Right ventricle myocardium superior (tissue), 1 donor: Measurements from ENCODE around the gene HOXC13. TPM values are rescaled to one million over a fixed set of nuclear protein-coding genes. Genes with fewer than 3 reads are reported as not detected.

ENCODE experiments used
- ATAC-seq: fragments of 200-7000 bp; cut with Tn5 transposase; one replicate; pipeline ENCODE4 v1.9.1; 2020; ENCODE audit warnings: mild to moderate bottlenecking; ENCODE audit not compliant: poor library complexity
- DNase-seq: peaks from one replicate; pipeline ENCODE4 v3.0.0-alpha.2; 2020
- intact Hi-C: fragments of 100-400 bp; cut with DNase I; formaldehyde crosslinking; loops from one replicate; pipeline ENCODE4 v1.11.2; 2022
- total RNA-seq: library from RNA; stranded (reverse); fragmentation: NEBNext Ultra II Directional; extraction: Animal tissue kit (Norgen Biotek cat#: 25700); gene quantifications from one replicate; pipeline ENCODE4 v1.2.1, GENCODE V29; 2021
- donor health status: DM: no; HTN: yes; CAD: no; lungs with severe emphysema.

The HOXC13 gene
- total RNA-seq, 1 donor from 2014 or later: not detected

DNA sequence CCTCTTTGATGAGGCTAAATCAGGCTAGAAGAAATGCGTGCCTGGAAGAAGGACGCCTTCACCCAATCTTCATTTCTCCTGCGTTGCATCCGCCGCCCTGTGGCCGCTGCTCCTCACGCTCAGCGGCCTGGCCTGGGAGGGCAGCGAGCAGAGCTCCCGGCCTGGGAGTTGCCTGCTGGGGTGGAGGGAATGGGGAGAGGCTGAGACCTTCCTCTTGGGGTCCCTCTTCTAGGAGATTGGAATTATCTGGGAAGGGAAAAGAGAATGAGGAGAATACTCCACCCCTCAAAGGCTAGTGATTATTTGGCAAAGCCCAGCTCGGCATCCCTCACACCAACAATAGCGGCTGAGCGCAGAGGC is 13.7 kb downstream of the HOXC13 start:
- intact Hi-C loops: no loop called here
- ATAC-seq (no peak), DNase-seq (no peak)

DNA sequence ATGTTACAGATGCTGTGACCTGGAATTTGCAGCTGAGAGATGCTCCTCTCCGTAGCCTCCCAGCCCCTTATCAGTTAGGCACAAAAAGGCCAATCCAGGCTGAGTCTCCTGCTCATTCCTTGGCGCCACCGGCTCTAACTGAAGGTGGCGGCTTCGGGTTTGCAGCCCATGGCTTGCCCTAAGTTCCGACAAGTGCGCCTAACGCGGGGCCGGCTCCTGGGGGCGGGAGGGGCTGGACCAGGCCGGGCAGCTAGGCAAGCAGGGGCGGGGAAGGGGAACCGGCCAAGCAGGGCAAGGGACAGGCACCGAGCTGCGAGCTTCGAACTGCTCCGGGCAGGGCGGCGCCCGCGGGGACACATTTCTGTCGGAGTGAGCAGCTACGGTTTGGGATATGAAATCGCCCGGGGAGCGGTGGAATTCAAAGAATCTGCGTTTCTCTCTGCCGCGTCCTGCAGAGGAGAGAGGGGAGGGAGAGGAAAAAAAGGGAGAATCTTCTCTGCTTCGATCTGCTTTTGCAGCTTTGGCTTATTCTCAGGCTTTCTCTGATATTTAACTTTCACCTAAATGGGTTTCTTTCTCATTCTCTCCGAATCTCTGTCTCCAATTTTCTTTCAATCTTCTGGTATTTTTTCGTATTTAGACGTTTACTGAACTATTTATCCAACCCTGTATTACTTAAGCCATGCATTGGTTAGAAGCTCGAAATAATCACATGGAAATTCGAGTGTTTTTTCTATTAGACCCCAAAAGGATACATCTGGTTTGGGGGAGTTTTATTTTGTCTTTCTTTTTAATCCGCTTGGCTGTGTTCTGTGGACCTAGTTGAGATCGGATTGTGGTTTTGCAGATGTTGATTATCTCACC is 14.5 kb downstream of the HOXC13 start:
- intact Hi-C loops: no loop called here
- ATAC-seq (no peak), DNase-seq (no peak)

DNA sequence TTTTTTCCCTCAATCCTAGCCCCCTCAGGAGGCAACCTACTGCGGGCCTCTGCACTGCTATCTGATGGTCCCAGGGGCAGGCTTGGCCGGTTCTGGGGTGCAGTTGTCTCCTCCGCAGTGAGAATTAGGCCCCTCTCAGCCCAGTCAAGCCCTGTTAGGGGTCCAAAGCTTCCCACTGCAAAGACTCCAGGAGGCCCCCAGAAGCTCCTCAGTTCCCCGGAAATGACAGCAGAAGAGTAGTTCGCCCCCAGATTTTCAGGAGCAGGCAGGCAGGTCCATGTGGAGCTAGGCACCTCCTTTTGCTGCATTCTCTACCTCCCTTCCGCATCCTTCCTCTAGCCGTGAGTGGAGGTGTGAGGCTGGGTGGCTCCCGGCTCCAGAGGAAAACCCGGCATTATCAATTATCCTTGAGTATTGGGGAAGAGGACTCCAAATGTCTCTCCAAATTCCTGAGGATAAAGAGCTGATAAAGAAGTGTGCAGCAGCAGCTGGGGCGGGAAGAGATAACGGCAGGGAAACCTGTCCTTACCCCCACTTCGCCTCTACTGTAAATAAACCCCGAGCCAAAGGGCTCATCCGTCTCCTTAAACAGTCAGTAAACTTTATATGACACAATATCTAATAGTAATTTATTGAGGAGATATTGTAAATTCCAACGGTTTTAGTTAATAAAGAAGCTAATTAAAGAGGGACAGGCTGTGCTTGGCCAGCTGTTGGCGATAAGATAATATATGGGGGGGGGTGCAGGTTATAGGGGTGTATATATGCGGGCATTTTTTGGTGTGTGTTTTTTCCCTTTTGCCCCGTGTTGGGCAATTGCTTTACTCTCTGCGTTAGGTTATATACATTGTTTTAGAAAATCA is 15.4 kb downstream of the HOXC13 start:
- intact Hi-C loops: no loop called here
- DNase-seq (no peak), ATAC-seq (no peak)

DNA sequence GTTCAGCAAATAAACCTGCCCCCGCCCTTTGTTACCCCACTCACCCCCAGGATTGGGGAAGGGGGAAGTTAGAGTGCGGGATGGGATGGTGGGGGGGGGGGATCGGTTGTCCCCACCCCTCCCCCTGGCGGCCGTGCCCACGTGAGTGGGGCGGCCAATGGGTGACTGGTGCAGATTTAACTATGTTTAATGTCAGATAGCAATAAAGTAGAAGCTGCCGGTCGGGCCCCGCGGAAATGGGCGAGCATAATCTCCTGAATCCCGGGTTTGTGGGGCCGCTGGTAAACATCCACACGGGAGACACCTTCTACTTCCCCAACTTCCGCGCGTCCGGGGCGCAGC is 16.0 kb downstream of the HOXC13 start, which contains the start of gene HOXC12:
Gene HOXC12 (plus strand): TSS at position 210 of the 342 bp plus-strand sequence. CDS start 27 bp downstream, at position 237.
- no peak for ATAC-seq
- intact Hi-C loops: no loop called here

DNA sequence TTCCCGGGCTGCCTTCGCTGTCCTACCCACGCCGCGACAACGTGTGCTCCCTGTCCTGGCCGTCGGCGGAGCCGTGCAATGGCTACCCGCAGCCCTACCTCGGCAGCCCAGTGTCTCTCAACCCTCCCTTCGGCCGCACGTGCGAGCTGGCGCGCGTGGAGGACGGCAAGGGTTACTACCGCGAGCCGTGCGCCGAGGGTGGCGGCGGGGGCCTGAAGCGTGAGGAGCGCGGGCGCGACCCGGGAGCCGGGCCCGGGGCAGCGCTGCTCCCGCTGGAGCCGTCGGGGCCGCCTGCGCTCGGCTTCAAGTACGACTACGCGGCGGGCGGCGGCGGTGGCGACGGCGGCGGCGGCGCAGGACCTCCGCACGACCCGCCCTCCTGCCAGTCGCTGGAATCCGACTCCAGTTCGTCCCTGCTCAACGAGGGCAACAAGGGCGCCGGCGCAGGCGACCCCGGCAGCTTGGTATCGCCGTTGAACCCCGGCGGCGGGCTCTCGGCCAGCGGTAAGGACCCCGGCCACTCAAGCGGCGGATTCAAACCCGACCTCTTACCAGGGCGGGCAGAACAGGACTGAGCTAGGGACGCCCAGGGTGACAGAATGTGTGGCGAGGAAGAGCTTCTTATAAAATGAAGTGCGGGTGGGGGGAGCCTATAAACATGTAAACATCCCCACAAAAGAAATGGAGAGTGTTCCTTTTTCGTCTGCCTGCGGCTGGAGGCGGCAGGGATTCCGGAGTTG is 16.6 kb downstream of the HOXC13 start:
- intact Hi-C loops: no loop called here
- no peak for DNase-seq
- no peak for ATAC-seq

More for the DNA sequence above, 16.0 kb downstream of the HOXC13 start, which contains the start of gene HOXC12:
- DNase-seq: no peak

DNA sequence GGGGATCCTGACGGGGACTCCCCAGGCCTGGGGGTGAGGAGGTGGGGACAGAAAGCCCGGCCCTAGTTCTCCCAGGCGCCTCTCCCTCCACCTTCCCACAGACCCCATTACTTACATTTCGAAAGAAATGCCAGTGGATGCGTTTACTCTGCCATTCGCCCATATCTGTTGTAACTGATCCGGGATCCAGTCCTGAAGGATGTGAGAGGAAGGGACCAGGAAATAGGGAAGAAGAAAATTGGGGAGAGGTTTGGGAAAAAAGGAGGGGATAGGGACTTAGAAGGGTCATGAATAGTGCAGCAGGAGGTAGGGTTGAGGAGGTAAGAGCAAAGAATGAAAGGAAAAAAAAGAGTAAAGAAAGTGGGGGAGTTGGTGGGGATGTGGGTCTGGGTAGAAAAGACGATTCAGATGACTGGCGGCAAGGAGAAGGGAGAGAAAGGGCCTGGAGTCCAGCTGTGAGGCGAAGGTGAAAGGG is 17.2 kb downstream of the HOXC13 start:
- DNase-seq: no peak
- ATAC-seq: no peak
- intact Hi-C loops: no loop called here

DNA sequence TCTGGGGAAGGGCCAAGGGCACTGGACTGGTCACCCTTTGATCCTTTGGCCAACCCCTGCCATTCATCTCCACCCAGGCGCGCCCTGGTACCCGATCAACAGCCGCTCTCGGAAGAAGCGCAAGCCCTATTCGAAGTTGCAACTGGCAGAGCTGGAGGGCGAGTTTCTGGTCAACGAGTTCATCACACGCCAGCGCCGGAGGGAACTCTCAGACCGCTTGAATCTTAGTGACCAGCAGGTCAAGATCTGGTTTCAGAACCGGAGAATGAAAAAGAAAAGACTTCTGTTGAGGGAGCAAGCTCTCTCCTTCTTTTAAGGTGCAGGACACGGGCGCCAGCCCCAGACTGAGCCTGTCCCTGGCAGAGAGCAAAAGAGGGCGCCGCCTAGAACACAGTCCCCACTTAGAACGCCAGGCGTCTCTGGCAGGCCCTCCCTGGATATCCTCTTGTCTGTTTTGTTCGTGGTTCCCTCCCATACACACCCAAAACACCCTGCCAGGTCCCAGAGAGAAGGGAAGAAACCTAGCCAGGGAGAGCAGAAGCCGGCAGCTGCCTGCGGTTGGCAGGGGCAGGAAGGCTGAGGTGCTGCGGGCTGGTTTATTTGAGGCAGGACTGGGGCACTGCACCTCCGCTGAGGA is 17.7 kb downstream of the HOXC13 start:
- intact Hi-C loops: no loop called here
- ATAC-seq: no peak
- DNase-seq: no peak

DNA sequence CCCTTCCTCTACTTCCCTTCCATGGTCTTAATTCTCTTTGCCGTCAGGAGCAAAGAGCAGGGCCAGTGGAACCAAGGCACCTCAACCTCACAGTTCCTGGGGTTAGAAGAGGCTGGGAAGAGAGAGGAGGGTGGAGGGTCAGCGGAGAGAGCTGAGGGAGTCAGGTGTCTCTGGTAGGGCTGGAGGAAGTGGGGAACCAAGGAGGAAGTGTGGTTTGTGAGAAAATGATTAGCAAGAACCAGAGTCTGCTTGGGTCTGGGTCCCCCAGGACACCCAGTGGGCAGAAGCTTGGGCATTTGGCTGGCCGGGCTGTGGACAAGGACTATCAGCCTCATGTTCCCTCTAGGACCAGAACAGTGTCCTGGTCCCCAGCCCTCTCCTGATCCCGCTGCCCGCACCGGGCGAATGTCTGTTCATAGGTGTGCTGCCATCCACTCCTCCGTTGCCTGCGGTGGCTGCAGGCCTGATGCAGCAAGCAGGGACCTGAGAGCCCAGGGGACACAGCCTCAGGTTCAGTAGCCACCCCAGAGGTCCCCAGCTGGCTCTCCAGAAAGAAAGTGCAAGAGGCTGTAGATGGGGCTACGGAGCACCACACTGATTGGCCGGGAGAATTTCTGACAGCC is 18.4 kb downstream of the HOXC13 start:
- ATAC-seq: no peak
- intact Hi-C loops: no loop called here
- DNase-seq: no peak

DNA sequence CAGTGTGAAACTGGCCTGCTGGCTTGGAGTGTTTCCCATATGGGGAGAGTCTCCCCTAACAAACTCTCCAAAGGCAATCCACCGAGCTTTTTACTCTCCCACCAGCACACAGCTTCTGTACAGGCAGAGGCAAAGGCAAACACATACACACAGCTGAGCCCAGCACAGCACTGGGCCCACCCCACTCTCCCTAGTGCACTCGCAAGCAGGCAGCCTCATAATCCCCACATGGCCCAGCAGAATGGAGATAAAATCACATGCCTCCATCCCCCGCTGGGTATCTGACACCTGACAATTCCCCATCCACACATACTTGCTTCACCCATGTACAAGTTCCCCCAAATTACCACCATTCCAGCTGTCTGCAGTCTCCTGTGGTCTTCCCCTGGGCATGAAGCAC is 19.5 kb downstream of the HOXC13 start:
- no peak for DNase-seq
- no peak for ATAC-seq
- intact Hi-C loops: no loop called here

DNA sequence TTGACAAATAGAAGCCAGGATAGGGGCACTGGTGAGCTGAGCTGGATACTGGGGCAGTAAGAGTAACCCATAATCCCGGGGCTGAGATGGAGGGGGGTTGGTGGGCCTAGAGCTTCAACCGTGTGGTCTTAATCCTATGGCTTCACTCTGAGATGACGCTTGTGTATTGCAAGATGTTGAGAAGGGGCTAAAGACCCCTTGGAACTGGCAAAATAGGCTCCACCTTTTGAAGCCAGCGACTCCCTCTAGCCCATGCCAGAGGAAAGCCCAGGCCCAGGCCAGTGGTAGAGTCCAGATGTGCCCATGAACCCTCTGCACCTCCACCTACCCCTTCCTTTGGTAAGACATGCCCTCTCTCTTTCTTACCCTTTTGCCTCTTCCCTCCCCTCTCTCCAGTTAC is 20.7 kb downstream of the HOXC13 start:
- no peak for DNase-seq
- ATAC-seq: no peak
- intact Hi-C loops: no loop called here

DNA sequence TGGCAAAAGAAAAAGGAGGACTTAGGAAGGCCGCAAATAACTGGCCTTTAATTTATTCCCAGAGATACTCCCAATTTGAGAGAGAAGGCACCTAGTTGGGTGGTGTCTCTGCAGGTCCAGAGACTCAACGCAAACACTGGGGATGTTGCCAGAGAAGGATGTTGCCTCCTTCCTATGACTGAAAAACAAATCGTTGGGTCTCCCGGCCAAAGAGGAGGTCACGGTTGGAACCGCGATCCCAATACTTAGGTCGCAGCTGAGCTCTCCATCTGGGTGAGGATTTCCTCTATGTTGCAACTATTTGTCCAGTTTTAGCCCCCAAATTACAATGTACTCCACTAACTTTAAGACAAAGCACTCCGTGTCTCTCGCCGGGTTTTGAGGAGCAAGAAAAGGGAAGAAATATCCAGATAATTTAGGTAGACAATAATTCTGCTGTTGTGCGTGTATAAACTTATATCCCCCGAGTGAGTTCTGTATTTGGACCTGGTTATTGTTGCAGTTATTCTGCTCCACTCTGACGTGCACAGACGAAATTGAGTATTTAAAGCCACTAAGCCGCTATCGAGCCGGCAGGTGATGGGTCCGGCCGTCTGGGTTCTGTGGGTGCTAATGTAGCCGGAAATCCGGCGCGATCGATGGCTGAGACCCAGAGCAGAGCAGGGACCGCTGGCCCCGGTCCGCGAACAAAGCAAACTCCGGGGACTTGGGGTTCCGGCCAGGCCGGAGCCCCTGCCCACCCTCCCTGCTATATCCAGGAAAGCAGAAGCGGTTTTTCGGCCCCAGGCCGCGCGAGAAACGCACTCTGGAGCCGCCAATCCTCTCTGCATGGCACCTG is 21.8 kb downstream of the HOXC13 start:
- ATAC-seq (no peak), DNase-seq (no peak)
- intact Hi-C loops: no loop called here

DNA sequence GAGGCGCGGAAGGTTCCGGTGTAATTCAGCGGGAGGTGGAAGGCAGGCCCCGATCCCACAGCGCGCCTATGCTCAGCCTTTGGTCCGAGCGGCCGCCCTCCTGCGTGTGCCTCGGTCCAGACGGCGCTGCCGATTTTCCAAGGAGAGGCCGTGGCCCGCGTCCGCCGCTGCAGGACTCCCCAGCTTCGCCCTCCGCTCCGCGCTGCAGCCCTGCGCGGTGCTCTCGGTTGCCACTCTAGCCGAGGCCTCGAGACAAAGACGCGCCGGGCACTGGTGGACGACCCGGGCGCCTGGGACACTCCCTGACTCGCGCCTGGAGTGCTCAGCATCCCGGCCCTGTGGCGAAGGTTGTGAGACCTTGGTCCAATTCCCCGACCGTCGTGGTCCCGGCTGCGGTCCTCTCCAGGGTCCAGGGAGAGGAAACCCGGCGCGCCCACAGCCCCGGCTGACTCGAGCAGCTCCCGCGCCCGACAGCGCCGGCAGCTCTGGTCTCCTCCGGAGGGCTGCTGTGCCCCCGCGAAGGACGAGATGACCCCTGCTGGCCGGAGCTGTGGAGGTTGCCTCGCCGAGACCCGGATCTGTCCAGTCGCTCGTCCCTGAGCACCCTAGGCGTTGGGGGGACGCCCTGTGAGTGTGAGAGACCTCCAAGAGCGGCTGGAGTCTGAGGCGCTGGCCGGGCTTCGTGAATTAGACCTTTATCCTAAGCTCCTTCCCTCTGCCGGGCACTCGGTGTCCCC is 22.6 kb downstream of the HOXC13 start:
- ATAC-seq (no peak), DNase-seq (no peak)
- intact Hi-C loops: no loop called here

DNA sequence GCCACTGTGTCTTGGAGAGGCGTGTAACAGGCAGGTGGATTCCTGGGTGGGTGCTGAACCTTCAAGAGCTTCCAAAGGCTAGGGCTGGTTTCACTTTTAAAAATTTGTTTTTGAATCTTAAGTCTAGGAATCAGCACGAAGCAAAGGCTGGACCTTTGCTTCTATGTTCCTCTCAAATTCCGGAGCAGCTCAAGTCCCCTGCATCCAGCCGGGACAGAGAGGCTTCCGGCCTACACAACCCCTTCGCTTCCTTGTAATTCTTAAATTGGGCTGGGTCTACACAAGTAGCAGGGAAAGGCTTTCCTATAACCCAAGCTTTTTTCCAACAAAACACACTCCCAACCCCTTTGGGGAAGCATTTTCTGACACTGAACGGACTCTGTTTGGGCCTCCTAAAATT is 24.4 kb downstream of the HOXC13 start:
- no peak for ATAC-seq

DNA sequence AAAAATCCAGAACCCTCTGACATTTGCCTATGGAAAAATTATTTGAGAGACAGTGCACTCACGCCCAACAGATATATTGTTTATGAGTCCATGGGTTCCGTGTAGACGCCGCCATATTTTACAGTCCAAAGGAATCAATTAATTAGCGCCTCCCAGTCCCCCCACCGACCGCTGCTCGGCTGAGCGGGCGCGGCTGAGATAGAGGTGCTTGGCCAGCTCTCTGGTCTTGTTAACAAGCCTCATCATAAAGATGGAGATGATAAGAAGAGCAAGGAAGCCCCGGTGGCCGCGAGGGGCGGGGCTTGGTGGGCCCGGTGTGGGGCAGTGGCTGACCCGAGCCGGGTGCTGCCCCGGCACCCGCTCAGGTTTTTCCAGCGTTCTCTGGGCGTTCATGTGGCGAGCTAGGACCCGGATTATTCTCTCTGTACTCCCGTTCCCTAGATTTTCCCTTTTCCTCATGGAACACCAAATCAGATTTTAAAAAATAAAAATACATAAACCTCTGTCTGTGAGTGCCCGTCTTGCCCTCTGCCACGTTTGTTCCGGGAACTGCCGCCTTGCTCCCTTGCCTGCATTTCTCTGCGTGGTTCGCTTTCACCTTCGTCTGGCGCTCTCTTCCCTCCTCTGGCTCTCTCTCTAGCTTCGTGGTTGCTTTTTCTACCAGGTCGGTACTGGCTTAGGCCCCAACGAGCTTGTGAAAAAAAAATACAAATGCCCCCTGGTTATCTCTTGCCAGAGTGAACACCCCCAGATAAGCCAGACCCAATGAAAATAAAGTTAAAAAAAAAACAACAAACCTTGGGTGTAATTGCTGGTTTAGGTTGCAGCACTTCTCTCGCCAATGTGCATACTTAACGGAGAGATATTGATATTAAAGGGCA is 25.0 kb downstream of the HOXC13 start:
- no peak for DNase-seq
- intact Hi-C loops: no loop called here
- ATAC-seq: no peak

More for the DNA sequence above, 24.4 kb downstream of the HOXC13 start:
- DNase-seq: no peak
- intact Hi-C loops: no loop called here

DNA sequence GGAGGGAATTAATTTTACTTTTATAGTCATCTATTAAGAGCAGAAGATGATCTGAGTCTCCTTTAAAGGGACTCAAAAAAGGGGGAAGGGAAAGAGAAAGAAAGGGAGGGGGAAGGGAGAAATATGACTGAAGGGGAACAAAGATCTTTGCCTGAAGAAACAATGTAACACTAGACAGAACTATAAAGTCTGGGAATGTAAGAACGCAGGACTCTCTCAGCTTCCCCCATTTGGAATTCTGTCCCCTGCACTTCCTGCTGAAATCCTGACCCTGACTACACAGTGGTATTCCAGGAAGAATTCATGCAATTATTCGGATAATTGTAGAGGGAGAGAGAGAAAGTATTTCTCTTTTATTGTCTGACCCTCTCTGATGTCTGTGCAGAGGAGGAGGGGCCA is 25.7 kb downstream of the HOXC13 start:
- intact Hi-C loops: no loop called here
- ATAC-seq: no peak
- no peak for DNase-seq
